Inferior parietal cortex (tissue), 1 donor: ENCODE results near the gene SYNGR3.

ENCODE experiments used
- DNase-seq: peaks from one replicate; pipeline ENCODE4 v3.0.0-alpha.2; 2016; ENCODE audit errors: extremely low spot score

The SYNGR3 gene

DNA sequence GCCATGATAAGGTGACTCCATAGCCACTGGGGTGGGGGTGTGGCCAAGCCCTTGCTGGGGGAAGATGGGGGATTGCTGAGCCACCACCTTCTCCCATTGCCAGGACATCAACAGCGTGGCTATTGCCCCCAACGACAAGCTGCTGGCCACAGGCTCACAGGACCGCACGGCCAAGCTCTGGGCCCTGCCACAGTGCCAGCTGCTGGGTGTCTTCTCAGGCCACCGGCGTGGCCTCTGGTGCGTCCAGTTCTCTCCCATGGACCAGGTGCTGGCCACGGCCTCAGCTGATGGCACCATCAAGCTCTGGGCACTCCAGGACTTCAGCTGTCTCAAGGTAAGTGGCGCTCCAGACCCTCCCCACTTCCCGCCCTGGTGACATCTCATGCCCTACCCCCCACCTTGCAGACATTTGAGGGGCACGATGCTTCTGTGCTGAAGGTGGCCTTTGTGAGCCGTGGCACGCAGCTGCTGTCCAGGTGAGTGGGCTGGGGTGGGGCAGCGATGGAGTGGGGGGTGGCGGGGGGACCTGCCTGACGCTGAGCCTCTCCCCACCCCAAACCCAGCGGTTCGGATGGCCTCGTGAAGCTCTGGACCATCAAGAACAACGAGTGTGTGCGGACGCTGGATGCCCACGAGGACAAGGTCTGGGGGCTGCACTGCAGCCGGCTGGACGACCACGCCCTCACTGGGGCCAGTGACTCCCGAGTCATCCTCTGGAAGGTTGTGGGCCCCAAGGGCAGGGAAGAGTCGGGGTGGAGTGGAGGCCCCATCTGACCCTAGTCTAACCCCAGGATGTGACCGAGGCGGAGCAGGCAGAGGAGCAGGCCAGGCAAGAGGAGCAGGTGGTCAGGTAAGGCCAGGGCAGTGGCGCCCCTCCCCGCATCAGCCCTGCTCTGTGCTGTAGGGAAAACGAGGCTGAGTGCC is 12.6 kb upstream of the SYNGR3 start:
- no peak for DNase-seq

DNA sequence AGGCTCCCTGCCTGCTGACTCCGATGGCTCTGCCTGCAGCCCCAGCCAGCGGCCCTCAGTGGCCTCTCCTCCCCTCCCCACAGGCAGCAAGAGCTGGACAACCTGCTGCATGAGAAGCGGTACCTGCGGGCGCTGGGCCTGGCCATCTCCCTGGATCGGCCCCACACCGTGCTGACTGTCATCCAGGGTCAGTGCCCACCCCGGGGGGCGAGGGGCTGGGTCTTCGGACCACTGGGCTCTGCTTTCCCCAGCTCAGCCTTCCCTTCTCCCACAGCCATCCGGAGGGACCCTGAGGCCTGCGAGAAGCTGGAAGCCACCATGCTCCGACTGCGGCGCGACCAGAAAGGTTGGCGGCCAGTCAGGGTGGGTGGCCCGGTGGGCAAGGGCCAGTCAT is 11.9 kb upstream of the SYNGR3 start:
- no peak for DNase-seq

DNA sequence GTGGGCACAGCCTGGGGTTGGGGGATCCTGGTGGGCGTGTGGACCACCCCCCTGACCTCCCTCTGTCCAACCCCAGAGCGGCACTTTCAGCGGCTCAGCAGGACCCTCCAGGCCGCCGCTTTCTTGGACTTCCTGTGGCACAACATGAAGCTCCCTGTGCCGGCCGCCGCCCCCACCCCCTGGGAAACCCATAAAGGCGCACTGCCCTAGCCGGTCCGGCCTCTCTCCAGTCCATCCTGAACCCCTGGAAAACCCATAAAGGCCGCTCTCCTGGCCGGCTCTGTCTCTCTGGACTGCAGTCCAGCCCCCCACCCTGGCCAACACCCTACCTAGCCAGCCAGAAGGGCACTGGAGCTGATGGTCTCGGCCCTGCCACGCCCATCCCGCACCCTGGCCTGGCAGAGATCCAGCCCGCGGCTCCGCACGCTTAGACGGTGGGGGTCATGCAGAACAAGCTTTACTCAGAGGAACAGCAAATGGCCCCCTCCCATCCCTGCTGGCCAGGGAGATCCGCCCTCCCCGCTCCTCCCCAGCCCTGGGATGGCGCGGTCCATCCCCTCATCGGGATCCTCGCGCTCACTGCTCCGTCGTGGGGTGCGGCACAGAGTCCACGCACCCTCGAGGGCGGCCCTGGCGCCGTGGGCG is 11.2 kb upstream of the SYNGR3 start:
- DNase-seq: no peak

DNA sequence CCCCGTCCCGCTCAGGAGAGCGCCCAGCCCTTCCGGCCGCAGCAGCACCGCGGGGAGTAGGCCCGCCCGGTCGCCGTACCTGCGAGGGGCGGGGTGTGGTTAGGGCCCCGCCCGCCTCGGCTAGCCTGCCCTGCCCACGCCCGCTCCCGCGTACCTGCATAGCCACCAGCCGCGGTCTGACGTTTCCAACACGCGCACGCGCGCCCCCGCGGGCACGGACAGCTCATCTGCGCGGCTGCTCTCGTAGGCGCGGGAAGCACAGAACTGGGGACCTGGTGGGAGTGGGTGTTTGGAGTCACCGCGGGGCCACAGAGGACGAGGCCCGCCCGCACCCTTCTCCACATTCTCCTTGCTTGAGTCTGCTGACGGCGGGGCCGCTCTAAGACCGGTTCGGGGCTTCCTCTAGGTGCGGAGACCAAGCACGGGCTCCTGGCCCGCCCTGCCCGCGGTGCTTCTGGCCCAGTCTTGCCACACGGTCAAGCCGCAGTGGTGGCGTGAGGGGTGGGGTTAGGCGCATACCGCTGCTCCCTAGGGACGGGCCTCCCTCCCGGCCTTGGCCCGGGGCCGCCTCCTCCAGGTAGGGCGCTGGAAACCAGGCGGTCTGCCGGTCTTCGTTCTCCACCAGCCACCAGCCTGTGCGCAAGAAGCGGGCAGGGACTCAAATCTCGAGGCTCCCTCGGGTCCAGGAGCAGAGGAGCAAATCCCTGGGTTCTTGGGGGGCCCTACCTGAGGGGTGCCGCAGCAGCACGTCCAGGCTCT is 10.3 kb upstream of the SYNGR3 start:
- no peak for DNase-seq

DNA sequence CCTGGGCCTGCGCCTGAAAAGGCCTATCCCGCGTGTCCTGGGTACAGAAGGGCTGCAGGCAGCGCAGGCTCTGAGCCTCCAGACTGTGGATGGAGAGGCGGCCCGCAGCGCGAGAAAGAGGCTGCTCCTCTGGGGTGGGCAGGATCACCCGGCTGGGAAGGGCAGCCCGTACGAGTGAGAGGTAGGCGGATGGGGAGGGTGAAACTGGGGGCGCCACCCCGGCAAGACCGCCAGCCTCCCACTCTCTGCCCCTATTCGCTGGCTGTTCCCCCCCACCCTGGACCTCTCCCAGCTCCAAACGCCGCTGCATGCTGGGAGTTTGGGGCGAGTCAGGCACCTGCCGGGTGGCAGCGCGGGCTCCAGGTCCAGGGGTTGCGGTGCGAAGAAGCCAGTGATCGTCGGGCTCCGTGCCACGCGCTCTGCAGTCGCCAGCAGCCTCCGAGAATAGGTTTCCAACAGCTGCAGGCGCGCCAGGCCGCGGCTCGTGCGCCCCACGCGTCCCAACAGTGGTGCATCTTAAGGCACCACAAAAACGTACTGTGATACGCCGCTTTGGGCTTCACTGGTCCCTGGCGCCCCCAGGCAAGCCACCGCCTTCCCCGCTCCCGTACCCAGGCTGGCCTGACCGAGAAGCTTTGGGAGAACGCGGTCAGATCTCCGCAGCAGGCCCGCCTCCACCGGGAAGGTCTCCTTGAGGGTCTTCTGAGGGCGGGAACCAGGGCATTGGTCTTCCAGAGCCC is 9.6 kb upstream of the SYNGR3 start:
- no peak for DNase-seq

DNA sequence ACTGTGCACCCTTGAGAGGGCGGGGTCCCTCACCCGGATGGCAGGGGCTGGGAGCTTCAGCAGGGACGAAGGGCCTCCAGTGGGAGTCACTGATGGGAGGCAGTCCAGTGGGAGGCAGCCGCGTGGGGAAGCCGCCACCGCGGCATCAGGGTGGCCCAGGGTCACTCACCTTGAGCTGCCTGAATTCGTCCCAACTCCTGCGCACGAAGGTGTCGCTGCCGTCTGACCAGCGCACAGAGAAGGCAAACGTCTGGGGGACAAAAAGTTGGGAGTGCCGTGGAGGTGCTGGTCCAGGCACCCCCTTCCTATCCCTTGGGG is 9.0 kb upstream of the SYNGR3 start:
- DNase-seq: no peak

DNA sequence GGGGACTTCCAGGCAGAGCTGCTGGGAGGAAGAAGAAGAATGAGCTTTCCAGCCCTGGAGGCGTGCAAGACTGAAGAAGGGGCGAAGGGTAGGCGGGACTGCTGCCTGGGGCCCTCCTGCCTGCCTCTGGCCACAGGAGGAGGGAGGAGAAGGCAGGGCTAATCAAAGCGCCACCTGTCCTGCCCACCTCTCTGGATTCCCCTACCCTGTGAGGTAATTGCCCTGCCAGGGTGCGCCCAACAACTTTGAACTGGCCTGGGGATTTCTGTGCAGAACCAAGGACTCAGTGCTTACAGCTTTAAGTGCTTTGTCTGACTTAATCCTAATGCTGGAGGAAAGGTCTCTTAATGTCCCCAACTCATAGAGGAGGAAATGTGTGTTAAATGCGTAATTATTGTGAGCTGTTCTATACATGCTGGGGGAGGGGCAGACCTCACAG is 8.4 kb upstream of the SYNGR3 start, which contains the start of gene NOXO1:
TSS of gene NOXO1 (minus strand) at position 72 of the 439 bp plus-strand sequence. CDS start 290 bp downstream, outside the sequence.
- no peak for DNase-seq

DNA sequence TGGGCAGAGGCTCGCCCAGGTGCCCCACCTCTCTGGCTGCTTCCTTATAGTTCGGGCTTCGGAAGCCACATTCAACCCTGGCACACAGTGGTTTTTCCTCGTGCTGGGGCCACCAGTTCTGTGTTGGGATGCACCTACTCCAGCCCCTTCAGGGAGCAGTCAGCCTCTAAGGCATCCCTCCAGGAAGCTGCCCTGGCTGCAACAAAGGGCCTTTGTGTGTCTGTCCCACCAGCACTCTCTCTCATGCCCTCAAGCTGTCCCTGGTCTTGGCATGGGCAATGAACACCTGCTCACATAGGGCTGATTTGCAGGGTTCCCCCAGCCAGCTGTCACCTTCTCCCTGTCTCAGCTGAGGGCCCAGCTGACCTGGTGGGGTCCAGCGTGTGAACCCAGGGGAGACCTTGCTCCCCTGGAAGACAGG is 7.7 kb upstream of the SYNGR3 start:
- no peak for DNase-seq

DNA sequence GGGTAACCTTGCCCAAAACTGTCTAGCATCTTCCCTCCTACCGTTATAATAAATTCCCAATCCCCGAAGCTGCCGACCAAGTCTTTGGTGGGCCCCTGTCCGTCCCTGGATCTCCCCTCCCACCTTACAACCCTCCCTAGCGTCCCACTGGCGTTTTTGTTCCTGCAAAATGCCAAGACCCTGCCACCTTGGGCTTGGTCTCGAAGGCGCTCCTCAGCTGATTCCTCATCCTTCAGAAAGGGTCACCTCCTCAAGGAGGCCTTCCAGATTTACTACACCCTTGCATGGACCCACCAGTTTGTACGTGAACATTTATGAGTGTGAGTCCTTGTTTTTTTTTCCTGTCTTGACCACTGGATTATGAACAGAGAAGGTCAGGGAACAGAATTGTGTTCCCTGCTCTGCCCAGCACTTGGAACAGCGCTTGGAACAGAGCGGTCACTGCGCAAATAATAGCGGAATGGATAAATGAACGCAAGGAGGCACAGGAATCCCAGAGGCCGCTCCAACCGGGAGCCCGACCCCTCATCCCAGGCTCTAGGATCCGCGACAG is 6.7 kb upstream of the SYNGR3 start:
- DNase-seq: no peak

DNA sequence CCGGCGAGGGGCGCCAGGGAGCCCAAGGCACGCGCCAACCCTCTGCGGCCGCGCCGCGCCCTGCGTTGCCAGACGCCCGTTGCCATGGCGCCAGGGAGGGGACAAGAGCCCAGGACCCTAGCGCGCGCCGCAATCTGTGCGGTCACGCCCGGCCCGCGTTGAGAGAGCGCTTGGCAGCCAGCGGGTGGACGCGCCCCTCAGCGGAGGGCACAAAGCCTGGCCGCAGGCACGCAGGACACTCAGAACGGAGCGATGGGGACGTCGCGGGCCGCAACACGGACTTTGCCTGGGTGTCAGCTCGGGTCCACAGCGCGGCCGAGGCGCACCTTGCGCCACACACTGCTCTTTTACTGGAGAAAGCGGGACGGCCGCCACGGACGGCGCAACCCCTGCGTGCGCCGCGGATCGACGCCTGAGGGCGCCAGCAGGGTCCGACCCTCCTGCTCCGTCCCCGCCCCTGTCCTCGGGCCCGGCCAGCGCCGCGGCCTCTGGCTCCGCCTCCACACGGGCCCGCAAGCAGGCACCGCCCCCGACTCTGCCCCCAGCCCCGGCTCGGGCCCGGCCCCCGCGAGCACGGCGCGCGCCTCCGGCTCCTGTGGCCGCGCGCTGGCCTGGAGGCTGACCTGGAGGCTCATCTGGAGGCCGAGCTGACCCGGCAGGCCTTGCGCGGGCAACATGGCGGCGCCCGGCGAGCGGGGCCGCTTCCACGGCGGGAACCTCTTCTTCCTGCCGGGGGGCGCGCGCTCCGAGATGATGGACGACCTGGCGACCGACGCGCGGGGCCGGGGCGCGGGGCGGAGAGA is 6.0 kb upstream of the SYNGR3 start, which contains the start of gene GFER:
TSS of gene GFER (plus strand) at position 650 of the 803 bp plus-strand sequence. CDS start at position 676, 26 bp downstream.
- peak; percentile 78 for DNase-seq

DNA sequence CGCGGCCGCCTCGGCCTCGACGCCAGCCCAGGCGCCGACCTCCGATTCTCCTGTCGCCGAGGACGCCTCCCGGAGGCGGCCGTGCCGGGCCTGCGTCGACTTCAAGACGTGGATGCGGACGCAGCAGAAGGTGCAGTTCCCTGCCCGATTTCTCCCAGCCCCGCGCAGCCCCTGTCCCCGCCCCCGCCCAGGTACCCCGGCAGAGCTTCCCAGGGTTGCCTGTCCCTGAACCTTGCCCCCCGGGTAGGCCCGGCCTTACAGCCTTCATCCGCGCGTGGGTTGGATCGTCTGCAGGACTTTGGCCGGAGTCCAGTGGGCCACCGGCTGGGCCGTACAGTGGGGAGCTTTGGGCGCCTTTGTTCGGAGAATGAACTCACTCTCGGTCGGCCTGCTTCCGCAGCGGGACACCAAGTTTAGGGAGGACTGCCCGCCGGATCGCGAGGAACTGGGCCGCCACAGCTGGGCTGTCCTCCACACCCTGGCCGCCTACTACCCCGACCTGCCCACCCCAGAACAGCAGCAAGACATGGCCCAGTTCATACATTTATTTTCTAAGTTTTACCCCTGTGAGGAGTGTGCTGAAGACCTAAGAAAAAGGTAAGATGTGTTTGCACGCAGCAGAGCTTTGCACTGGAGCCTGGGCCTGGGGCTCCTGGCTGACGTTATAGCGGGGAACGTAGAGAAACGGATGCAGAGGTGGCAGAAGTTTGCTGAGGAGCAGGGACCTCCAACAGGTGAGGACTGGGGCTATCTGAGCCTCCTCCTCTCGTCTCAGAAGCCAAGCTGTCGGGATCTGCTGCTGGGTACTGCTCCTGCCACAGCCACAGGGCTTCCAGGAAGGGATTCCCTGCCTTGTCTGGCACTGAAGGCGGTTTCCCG is 5.2 kb upstream of the SYNGR3 start:
- no peak for DNase-seq

DNA sequence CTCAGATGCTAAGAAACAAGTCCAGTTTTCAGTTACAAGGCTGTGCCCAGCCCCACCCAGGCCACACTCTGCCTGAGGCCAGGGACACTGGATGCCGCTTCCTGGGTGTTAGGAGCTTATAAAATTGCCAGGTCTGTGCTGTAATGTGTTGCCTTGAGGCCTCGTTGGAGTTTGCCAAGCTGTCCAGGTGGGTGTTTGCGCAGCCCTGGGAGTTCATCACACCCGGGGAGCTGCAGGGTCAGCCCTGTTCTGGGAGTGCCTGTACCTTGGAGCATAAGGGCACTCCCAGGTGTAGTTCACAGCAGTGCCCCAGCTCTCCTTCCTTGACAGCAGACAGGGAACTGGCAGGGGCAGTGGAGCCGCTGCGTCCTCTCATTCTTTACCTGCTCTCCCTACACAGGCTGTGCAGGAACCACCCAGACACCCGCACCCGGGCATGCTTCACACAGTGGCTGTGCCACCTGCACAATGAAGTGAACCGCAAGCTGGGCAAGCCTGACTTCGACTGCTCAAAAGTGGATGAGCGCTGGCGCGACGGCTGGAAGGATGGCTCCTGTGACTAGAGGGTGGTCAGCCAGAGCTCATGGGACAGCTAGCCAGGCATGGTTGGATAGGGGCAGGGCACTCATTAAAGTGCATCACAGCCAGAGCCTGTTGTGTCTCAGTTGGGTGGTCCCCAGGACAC is 4.2 kb upstream of the SYNGR3 start:
- DNase-seq: no peak

DNA sequence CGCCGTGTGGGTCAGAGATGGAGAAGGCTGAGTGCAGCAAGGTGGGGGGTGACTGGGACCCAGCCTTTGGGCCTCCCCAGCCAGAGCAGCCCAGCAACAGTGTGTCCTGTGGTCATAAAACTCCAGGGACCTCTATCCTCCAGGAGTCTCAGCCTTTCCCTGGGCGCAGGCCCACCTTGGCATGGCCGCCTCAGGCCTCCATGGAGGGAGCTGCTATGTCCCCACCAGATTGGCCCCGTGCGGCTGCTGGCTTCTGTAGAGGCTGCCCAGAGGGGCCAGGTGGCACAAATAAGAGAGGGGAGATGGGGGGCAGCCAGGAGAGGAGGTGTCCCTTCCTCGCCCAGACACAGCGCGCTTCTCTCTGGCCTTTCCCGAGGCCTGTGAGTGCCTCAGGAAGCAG is 2.6 kb upstream of the SYNGR3 start:
- no peak for DNase-seq

DNA sequence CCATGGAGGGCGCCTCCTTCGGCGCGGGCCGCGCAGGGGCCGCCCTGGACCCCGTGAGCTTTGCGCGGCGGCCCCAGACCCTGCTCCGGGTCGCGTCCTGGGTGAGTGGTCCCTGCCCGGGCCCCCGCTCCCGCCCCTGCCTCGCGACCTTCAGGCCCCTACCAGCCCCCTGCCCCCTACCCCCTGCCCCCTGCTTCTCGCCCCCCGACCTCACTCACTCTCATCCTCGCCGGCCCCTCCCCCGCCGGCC is 256 bp downstream of the SYNGR3 start:
- DNase-seq: no peak

DNA sequence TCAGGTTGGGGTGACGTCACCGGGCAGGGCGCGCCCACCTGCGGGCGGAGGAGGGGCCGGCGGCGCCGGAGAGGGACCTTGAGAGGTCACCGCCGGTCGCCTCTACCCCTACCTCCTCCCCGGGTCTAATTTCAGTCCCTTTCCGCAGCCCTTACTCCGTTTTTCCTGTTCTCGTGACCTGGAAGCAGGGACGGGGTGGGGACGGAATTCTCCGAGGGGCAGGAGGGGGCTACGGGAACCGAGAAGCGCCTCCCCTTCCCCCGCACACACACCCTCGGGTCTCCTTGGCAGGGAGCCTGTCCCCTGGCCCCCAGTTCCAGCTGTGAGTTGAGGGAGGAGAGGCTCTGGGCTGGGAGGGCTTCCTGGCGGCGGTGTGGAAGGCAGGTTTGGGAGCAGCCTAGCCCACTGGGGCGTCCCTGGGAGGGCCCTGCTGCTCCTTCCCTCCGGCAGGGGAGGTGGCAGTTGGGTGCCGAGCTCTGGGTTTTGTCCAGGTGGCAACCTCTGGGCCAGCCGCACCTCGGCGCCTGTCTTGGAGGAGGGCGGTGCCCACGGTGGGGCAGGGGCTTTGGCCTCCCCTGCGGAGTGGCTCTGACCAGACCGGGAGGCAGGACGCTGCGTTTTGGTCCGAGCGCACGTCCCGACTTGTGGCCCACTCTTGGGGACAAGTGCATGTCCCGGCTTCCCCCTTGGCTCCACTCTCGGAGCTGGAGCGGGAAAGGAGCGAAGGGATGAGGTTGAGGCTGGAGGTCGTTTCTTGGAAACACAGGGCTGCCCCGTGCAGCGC is 773 bp downstream of the SYNGR3 start:
- no peak for DNase-seq

DNA sequence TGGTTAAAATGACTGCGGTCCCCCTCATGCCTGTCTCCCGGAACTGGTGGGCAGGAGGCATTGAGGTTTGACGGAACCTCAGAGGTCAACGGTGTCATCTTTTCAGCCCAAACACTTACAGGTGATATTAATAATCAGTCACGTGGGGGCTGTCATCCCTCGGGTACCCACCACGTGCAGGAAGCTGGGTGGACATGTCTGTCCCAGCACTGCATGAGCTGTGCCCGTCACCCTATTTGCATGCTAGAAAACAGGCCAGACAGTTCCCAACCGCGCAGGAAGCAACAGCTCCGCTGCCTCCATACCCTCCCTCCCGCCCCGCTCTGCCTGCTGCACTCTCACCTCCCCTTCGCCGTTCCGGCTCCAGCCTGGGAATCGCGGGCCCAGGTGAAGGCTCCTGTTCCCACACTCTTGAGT is 1.4 kb downstream of the SYNGR3 start:
- no peak for DNase-seq

DNA sequence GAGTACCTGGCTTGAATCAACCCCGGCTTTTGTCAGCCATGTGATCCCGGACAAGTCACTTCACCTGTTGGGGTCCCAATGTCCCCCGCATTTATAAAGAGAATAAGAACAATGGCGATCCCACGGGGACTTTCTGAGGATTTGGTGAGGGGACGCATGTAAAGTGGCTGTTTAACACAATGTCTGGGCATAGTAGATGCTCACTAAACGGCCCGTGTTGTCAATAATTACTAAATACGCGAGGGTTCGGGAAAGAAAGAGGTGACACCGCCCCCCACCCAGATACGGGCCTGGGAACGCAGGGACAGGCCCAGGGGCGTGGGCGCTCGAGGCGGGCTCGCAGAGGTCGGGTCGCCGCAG is 1.8 kb downstream of the SYNGR3 start:
- DNase-seq: no peak

DNA sequence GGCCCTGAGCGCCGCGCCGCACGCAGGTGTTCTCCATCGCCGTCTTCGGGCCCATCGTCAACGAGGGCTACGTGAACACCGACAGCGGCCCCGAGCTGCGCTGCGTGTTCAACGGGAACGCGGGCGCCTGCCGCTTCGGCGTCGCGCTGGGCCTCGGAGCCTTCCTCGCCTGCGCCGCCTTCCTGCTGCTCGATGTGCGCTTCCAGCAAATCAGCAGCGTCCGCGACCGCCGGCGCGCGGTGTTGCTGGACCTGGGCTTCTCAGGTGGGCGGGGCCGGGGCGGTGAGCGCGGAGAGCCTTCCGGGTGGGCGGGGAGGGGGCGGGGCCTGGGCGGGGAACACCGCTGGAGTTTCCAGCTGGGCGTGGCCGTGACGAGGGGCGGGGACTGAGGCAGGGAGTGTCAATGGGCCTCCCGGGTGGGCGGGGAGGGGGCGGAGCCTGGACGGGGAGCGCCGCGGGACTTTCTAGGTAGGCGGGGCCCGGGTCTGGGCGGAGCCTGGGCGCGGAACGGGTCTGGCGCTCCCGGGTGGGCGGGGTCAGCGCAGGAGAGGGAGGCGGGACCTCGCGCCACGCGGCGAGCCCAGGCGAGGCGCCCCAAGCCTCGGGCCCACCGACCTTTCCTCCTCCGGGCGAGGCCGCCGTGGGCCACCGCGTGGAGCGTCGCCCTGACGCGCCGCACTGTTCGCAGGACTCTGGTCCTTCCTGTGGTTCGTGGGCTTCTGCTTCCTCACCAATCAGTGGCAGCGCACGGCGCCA is 2.4 kb downstream of the SYNGR3 start:
- DNase-seq: peak; percentile 69
